8988T (cell line): Measurements from ENCODE around the gene CRTAP.
"Not testable (repeated sequence)": the region's sequence is repeated elsewhere in the genome, so short reads cannot be mapped to it uniquely, and the experiment has no call there.

Experiments
- DNase-seq: peaks from one replicate; pipeline ENCODE4 v3.0.0; 2011

Gene CRTAP

GRCh38 chr3:33100229-33100628, 13.6 kb upstream of the CRTAP start:
- DNase-seq: no peak

- no peak for DNase-seq
Observed at GRCh38 chr3:33103034-33103433, 10.8 kb upstream of the CRTAP start.

GRCh38 chr3:33103480-33103879, 10.3 kb upstream of the CRTAP start:
- no peak for DNase-seq

- DNase-seq: no peak
Observed at GRCh38 chr3:33104803-33105202, 9.0 kb upstream of the CRTAP start.

GRCh38 chr3:33105341-33105948, 8.4 kb upstream of the CRTAP start:
- DNase-seq: no peak

GRCh38 chr3:33106854-33107253, 7.0 kb upstream of the CRTAP start:
- not testable (repeated sequence) for DNase-seq

GRCh38 chr3:33111581-33111980, 2.2 kb upstream of the CRTAP start:
- no peak for DNase-seq

- DNase-seq: no peak
Observed at GRCh38 chr3:33114622-33115023, 809 bp downstream of the CRTAP start.

- DNase-seq: no peak
Observed at GRCh38 chr3:33115024-33115768, 1.4 kb downstream of the CRTAP start.

- DNase-seq: no peak
Observed at GRCh38 chr3:33117461-33117860, 3.6 kb downstream of the CRTAP start.

GRCh38 chr3:33119891-33120290, 6.1 kb downstream of the CRTAP start:
- no peak for DNase-seq

- DNase-seq: no peak
Observed at GRCh38 chr3:33122991-33123390, 9.2 kb downstream of the CRTAP start.

GRCh38 chr3:33124638-33125037, 10.8 kb downstream of the CRTAP start:
- DNase-seq: no peak

- DNase-seq: no peak
Observed at GRCh38 chr3:33125840-33126239, 12.0 kb downstream of the CRTAP start.

- DNase-seq: no peak
Observed at GRCh38 chr3:33128706-33129105, 14.9 kb downstream of the CRTAP start.

- DNase-seq: no peak
Observed at GRCh38 chr3:33130144-33130543, 16.3 kb downstream of the CRTAP start.

GRCh38 chr3:33131331-33132018, 17.7 kb downstream of the CRTAP start:
- no peak for DNase-seq

- DNase-seq: no peak
Observed at GRCh38 chr3:33132019-33132360, 18.2 kb downstream of the CRTAP start.

- DNase-seq: no peak
Observed at GRCh38 chr3:33134026-33134625, 20.3 kb downstream of the CRTAP start.

- no peak for DNase-seq
Observed at GRCh38 chr3:33137691-33138090, 23.9 kb downstream of the CRTAP start.

GRCh38 chr3:33139006-33139623, 25.3 kb downstream of the CRTAP start:
- not testable (repeated sequence) for DNase-seq

GRCh38 chr3:33139996-33140395, 26.2 kb downstream of the CRTAP start:
- DNase-seq: no peak

GRCh38 chr3:33141006-33141405, 27.2 kb downstream of the CRTAP start:
- no peak for DNase-seq
